Lower leg skin (tissue), 3 donors: ENCODE data around the gene AZGP1.

Experiments
- POLR2A ChIP-seq, 2 donors: fragments of 450-650 bp; IDR thresholded peaks; one replicate each; pipeline ENCODE4 v1.6.1; 2016 to 2017; ENCODE audit warnings: antibody characterized with exemption in 2 of 2, mild to moderate bottlenecking in 1 of 2, moderate library complexity in 1 of 2
- TF ChIP-seq, protein P1 (sequence below), 3 donors: fragments of 450-650 bp; IDR thresholded peaks; one replicate each; pipeline ENCODE4 v1.5.1; 2016; ENCODE audit warnings: antibody characterized with exemption in 3 of 3, mild to moderate bottlenecking in 3 of 3, moderate library complexity in 2 of 3

- TF ChIP-seq, protein P1, sequence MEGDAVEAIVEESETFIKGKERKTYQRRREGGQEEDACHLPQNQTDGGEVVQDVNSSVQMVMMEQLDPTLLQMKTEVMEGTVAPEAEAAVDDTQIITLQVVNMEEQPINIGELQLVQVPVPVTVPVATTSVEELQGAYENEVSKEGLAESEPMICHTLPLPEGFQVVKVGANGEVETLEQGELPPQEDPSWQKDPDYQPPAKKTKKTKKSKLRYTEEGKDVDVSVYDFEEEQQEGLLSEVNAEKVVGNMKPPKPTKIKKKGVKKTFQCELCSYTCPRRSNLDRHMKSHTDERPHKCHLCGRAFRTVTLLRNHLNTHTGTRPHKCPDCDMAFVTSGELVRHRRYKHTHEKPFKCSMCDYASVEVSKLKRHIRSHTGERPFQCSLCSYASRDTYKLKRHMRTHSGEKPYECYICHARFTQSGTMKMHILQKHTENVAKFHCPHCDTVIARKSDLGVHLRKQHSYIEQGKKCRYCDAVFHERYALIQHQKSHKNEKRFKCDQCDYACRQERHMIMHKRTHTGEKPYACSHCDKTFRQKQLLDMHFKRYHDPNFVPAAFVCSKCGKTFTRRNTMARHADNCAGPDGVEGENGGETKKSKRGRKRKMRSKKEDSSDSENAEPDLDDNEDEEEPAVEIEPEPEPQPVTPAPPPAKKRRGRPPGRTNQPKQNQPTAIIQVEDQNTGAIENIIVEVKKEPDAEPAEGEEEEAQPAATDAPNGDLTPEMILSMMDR (IDR thresholded peaks at IDR 0.05): no peak
- no peak for TF ChIP-seq POLR2A (IDR thresholded peaks at IDR 0.05)
Measured at GRCh38 chr7:99969298-99969697, 6.5 kb downstream of the AZGP1 start.
